ENCODE measurements around the gene DAB2.

Gene DAB2

GRCh38 chr5:39369123-39369815, 55.5 kb downstream of the DAB2 start:
- H3K4me1 ChIP-seq (ENCODE audit: insufficient read depth, low read length), result peaks cover 4% of the 10 kb centered on the region; the same call in 1 of the 2 replicates
- no peaks in the 10 kb centered on the region for H3K36me3 ChIP-seq (ENCODE audit: insufficient read depth, low read length)
- H3K9ac ChIP-seq (ENCODE audit: low read depth, low read length), result no peak overlapping the region
- H3K9me3 ChIP-seq (ENCODE audit: control insufficient read depth, insufficient read depth, low read length), result no peaks in the 10 kb centered on the region

- H3K36me3 ChIP-seq (ENCODE audit: insufficient read depth, low read length), result no peaks in the 10 kb centered on the region
- peaks cover 4% of the 10 kb centered on the region; the same call in 1 of the 2 replicates for H3K4me1 ChIP-seq (ENCODE audit: insufficient read depth, low read length)
- H3K9me3 ChIP-seq (ENCODE audit: control insufficient read depth, insufficient read depth, low read length), result no peaks in the 10 kb centered on the region
- no peak overlapping the region for H3K9ac ChIP-seq (ENCODE audit: low read depth, low read length)
Measured at GRCh38 chr5:39368116-39368515, 56.7 kb downstream of the DAB2 start.

- Histone ChIP-seq H3K9ac (ENCODE audit: low read depth, low read length) (no peak overlapping the region), H3K4me1 (ENCODE audit: insufficient read depth, low read length) (peaks cover 4% of the 10 kb centered on the region; the same call in 1 of the 2 replicates), H3K9me3 (ENCODE audit: control insufficient read depth, insufficient read depth, low read length) (no peaks in the 10 kb centered on the region), H3K36me3 (ENCODE audit: insufficient read depth, low read length) (no peaks in the 10 kb centered on the region)
Measured at GRCh38 chr5:39367711-39368110, 57.1 kb downstream of the DAB2 start.

- Histone ChIP-seq H3K9me3 (ENCODE audit: control insufficient read depth, insufficient read depth, low read length) (no peaks in the 10 kb centered on the region), H3K4me1 (ENCODE audit: insufficient read depth, low read length) (no peaks in the 10 kb centered on the region), H3K9ac (ENCODE audit: low read depth, low read length) (no peak within 1 kb of the TSS), H3K36me3 (ENCODE audit: insufficient read depth, low read length) (no peaks in the 10 kb centered on the region)
Measured at GRCh38 chr5:39364367-39364766, 60.4 kb downstream of the DAB2 start, which contains the start of gene C9. TSS of gene C9 (minus strand) at chr5:39364495. CDS start at chr5:39364464, 31 bp downstream.

- H3K4me1 ChIP-seq (ENCODE audit: insufficient read depth, low read length), result no peaks in the 10 kb centered on the region
- no peaks in the 10 kb centered on the region for H3K9me3 ChIP-seq (ENCODE audit: control insufficient read depth, insufficient read depth, low read length)
- no peaks in the 10 kb centered on the region for H3K36me3 ChIP-seq (ENCODE audit: insufficient read depth, low read length)
- H3K9ac ChIP-seq (ENCODE audit: low read depth, low read length), result no peak overlapping the region
Measured at GRCh38 chr5:39363217-39363616, 61.6 kb downstream of the DAB2 start.

GRCh38 chr5:39362646-39363045, 62.1 kb downstream of the DAB2 start:
- Histone ChIP-seq H3K9me3 (ENCODE audit: control insufficient read depth, insufficient read depth, low read length) (no peaks in the 10 kb centered on the region), H3K4me1 (ENCODE audit: insufficient read depth, low read length) (no peaks in the 10 kb centered on the region), H3K9ac (ENCODE audit: low read depth, low read length) (no peak overlapping the region), H3K36me3 (ENCODE audit: insufficient read depth, low read length) (no peaks in the 10 kb centered on the region)

- Histone ChIP-seq H3K4me1 (ENCODE audit: insufficient read depth, low read length) (no peaks in the 10 kb centered on the region), H3K9ac (ENCODE audit: low read depth, low read length) (no peak overlapping the region), H3K9me3 (ENCODE audit: control insufficient read depth, insufficient read depth, low read length) (no peaks in the 10 kb centered on the region), H3K36me3 (ENCODE audit: insufficient read depth, low read length) (no peaks in the 10 kb centered on the region)
Measured at GRCh38 chr5:39361306-39361705, 63.5 kb downstream of the DAB2 start.

- Histone ChIP-seq H3K36me3 (ENCODE audit: insufficient read depth, low read length) (no peaks in the 10 kb centered on the region), H3K9ac (ENCODE audit: low read depth, low read length) (no peak overlapping the region), H3K9me3 (ENCODE audit: control insufficient read depth, insufficient read depth, low read length) (no peaks in the 10 kb centered on the region)
Measured at GRCh38 chr5:39360471-39361111, 64.2 kb downstream of the DAB2 start.

GRCh38 chr5:39356263-39356662, 68.5 kb downstream of the DAB2 start:
- Histone ChIP-seq H3K9ac (ENCODE audit: low read depth, low read length) (no peak overlapping the region), H3K36me3 (ENCODE audit: insufficient read depth, low read length) (no peaks in the 10 kb centered on the region), H3K4me1 (ENCODE audit: insufficient read depth, low read length) (no peaks in the 10 kb centered on the region), H3K9me3 (ENCODE audit: control insufficient read depth, insufficient read depth, low read length) (no peaks in the 10 kb centered on the region)

More at GRCh38 chr5:39360471-39361111, 64.2 kb downstream of the DAB2 start:
- H3K4me1 ChIP-seq (ENCODE audit: insufficient read depth, low read length), result no peaks in the 10 kb centered on the region

GRCh38 chr5:39355324-39355723, 69.5 kb downstream of the DAB2 start:
- no peaks in the 10 kb centered on the region for H3K9me3 ChIP-seq (ENCODE audit: control insufficient read depth, insufficient read depth, low read length)
- no peaks in the 10 kb centered on the region for H3K4me1 ChIP-seq (ENCODE audit: insufficient read depth, low read length)
- H3K9ac ChIP-seq (ENCODE audit: low read depth, low read length), result no peak overlapping the region
- H3K36me3 ChIP-seq (ENCODE audit: insufficient read depth, low read length), result no peaks in the 10 kb centered on the region

- Histone ChIP-seq H3K9me3 (ENCODE audit: control insufficient read depth, insufficient read depth, low read length) (no peaks in the 10 kb centered on the region), H3K4me1 (ENCODE audit: insufficient read depth, low read length) (no peaks in the 10 kb centered on the region), H3K9ac (ENCODE audit: low read depth, low read length) (no peak overlapping the region), H3K36me3 (ENCODE audit: insufficient read depth, low read length) (no peaks in the 10 kb centered on the region)
Measured at GRCh38 chr5:39353717-39354399, 70.9 kb downstream of the DAB2 start.

- Histone ChIP-seq H3K9me3 (ENCODE audit: control insufficient read depth, insufficient read depth, low read length) (no peaks in the 10 kb centered on the region), H3K4me1 (ENCODE audit: insufficient read depth, low read length) (no peaks in the 10 kb centered on the region), H3K9ac (ENCODE audit: low read depth, low read length) (no peak overlapping the region), H3K36me3 (ENCODE audit: insufficient read depth, low read length) (no peaks in the 10 kb centered on the region)
Measured at GRCh38 chr5:39352951-39353350, 71.8 kb downstream of the DAB2 start.

GRCh38 chr5:39352170-39352569, 72.6 kb downstream of the DAB2 start:
- Histone ChIP-seq H3K36me3 (ENCODE audit: insufficient read depth, low read length) (no peaks in the 10 kb centered on the region), H3K9ac (ENCODE audit: low read depth, low read length) (no peak overlapping the region), H3K9me3 (ENCODE audit: control insufficient read depth, insufficient read depth, low read length) (no peaks in the 10 kb centered on the region), H3K4me1 (ENCODE audit: insufficient read depth, low read length) (no peaks in the 10 kb centered on the region)

- Histone ChIP-seq H3K9ac (ENCODE audit: low read depth, low read length) (no peak overlapping the region), H3K4me1 (ENCODE audit: insufficient read depth, low read length) (no peaks in the 10 kb centered on the region), H3K9me3 (ENCODE audit: control insufficient read depth, insufficient read depth, low read length) (no peaks in the 10 kb centered on the region), H3K36me3 (ENCODE audit: insufficient read depth, low read length) (no peaks in the 10 kb centered on the region)
Measured at GRCh38 chr5:39349484-39349883, 75.3 kb downstream of the DAB2 start.

- H3K9ac ChIP-seq (ENCODE audit: low read depth, low read length), result no peak overlapping the region
- no peaks in the 10 kb centered on the region for H3K9me3 ChIP-seq (ENCODE audit: control insufficient read depth, insufficient read depth, low read length)
Measured at GRCh38 chr5:39342460-39342859, 82.3 kb downstream of the DAB2 start.

More at GRCh38 chr5:39342460-39342859, 82.3 kb downstream of the DAB2 start:
- no peaks in the 10 kb centered on the region for H3K36me3 ChIP-seq (ENCODE audit: insufficient read depth, low read length)
- no peaks in the 10 kb centered on the region for H3K4me1 ChIP-seq (ENCODE audit: insufficient read depth, low read length)

Measured in ES-I3 (cell line).